SK-N-MC (cell line): ENCODE data around the gene EXOC3L4.
"Not testable (repeated sequence)": the region's sequence is repeated elsewhere in the genome, so short reads cannot be mapped to it uniquely, and the experiment has no call there.

Source experiments
- DNase-seq: peaks from one replicate; pipeline ENCODE4 v3.0.0-alpha.2; 2011; ENCODE audit warnings: low read depth, low spot score
- H3K27ac ChIP-seq: fragments of 200-600 bp; sonication (generic); 2 replicates; pipeline ENCODE4 v1.5.1; 2016; ENCODE audit warnings: mixed run types
- H3K36me3 ChIP-seq: fragments of 200-600 bp; sonication (generic); 2 replicates; pipeline ENCODE4 v1.6.1; 2017; ENCODE audit warnings: antibody characterized with exemption, low read length, mixed read lengths; ENCODE audit not compliant: insufficient read depth
- H3K4me3 ChIP-seq: fragments of 200-600 bp; sonication (generic); 2 replicates; pipeline ENCODE4 v1.5.1; 2016
- H3K9ac ChIP-seq: fragments of 200-600 bp; sonication (generic); 2 replicates; pipeline ENCODE4 v1.8.0; 2017; ENCODE audit warnings: mixed run types, mixed read lengths; ENCODE audit not compliant: insufficient read length
- H3K9me3 ChIP-seq: fragments of 200-600 bp; sonication (generic); 2 replicates; pipeline ENCODE4 v1.6.1; 2017; ENCODE audit warnings: low read depth, mild to moderate bottlenecking, antibody characterized with exemption, low read length, moderate library complexity, mixed read lengths
- EZH2 ChIP-seq: fragments of 200-600 bp; sonication (generic); IDR thresholded peaks from one replicate; pipeline ENCODE4 v1.6.1; 2017; ENCODE audit warnings: antibody characterized with exemption
- FOXP2 ChIP-seq: optimal IDR thresholded peaks from 2 replicates; pipeline ENCODE3; 2011; ENCODE audit warnings: mild to moderate bottlenecking, moderate library complexity; ENCODE audit not compliant: insufficient read depth; ENCODE audit errors: extremely low read length, control extremely low read depth
- POLR2AphosphoS5 ChIP-seq: IDR thresholded peaks from 2 replicates; pipeline ENCODE4 v1.6.1; 2012; ENCODE audit warnings: mild to moderate bottlenecking, low read depth, low read length, borderline replicate concordance

Gene EXOC3L4

DNA sequence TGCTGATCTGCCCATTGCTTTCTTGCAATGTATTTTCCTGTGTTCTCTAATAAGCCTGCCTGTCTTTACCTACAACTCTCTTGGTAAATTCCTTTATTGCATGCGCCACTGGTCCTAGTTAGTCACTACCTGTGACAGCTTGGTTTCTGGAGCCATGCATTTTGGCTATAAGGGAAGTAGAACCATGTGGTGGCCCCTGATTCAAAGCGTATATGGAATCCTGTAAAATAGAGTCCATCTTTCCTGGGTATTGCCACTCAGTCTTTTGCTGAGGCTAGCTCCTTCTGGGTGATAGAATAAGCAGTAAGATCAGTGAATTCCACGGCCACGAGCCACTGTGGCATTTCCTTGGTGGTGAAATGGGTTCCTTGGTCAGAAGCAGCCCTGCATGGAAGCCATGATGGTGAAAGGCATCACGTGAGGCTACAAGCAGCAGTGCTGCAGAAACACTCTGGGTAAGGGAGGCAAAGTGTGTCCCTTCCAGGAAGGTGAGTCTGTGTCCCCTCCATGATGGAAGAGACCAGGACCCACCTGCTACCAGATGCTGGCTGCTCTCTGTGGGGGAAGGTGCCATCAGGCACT, 48.3 kb downstream of the EXOC3L4 start:
- no peak overlapping the region for H3K4me3 ChIP-seq
- no peak for DNase-seq
- H3K9me3 ChIP-seq = no peaks in the 10 kb centered on the region
- no peak overlapping the region for H3K9ac ChIP-seq
- no peak overlapping the region for H3K27ac ChIP-seq
- H3K36me3 ChIP-seq = no peaks in the 10 kb centered on the region
- TF ChIP-seq FOXP2 = no peak
- TF ChIP-seq EZH2 = no peak
- no peak for TF ChIP-seq POLR2AphosphoS5

DNA sequence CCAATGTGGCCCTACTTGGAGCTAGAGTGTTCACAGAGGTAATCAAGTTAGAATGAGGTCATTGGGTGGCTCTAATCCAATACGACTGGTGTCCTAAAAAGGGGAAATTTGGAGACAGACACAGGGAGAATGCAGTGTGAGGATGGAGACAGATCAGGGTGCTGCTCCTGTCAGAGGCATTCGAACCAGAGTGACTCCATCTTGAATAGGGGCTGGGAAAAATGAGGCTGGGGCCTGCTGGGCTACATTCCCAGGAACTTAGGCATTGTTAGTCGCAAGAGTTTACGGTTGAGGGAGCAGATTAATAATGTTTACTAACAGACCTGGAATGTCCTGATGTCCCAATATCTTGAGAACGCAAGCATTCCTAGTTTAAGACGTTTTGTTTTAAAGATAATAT, 49.0 kb downstream of the EXOC3L4 start:
- Histone ChIP-seq H3K9ac (no peak overlapping the region), H3K4me3 (no peak overlapping the region), H3K27ac (no peak overlapping the region), H3K9me3 (no peaks in the 10 kb centered on the region), H3K36me3 (no peaks in the 10 kb centered on the region)
- TF ChIP-seq POLR2AphosphoS5 (no peak), EZH2 (no peak), FOXP2 (no peak)
- DNase-seq = no peak

DNA sequence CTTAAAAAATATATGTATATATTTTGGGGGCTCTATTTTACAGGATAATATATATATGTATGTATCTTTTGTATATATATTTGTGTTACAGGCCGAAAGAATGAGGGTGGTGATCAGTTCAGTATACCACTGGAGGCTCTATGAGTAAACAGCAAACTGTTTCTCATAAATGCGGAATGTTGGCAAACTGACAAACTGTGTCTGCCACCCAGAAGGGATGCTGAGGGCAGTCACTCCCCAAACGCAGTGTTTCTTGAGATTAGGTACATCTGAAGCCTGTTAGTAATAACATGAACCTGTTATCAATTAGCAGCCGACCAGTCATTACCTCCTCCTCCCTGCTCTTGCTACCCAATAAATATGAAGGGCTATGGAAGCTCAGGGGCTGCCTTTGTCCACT, 49.6 kb downstream of the EXOC3L4 start:
- Histone ChIP-seq H3K9ac (no peak overlapping the region), H3K27ac (no peak overlapping the region), H3K36me3 (no peaks in the 10 kb centered on the region), H3K4me3 (no peak overlapping the region), H3K9me3 (no peaks in the 10 kb centered on the region)
- DNase-seq = no peak
- TF ChIP-seq EZH2 (no peak), FOXP2 (no peak), POLR2AphosphoS5 (no peak)

DNA sequence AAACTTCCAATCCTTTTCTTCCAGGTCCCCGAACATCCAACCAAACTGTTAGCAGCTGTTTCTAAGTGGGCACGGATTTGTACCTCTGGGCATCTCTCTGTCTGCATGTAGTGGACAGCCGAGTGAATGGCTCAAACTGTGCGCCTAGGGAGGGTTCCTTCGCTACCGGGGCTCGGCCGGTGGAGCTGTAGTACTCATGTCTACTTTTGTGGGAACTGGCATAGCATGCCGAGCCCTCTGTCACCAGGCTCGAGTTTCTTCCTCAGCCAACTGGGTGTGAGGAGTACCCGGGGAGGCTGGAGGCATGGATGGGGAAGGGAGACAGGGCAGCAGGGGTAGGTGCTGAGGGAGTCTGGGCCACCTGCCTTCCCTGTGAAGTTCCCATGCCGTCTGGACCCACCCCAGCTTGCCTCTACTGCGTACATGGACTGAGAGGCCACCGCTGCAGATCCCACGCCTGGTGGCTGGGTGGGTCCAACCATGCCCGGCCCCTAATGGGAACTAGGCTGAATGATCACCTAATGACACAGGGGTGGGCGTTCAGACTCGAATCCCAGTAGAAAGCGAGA, 51.7 kb downstream of the EXOC3L4 start:
- Histone ChIP-seq H3K9ac (no peak overlapping the region), H3K4me3 (no peak overlapping the region), H3K9me3 (no peaks in the 10 kb centered on the region), H3K27ac (no peak overlapping the region), H3K36me3 (no peaks in the 10 kb centered on the region)
- no peak for TF ChIP-seq EZH2
- no peak for DNase-seq

DNA sequence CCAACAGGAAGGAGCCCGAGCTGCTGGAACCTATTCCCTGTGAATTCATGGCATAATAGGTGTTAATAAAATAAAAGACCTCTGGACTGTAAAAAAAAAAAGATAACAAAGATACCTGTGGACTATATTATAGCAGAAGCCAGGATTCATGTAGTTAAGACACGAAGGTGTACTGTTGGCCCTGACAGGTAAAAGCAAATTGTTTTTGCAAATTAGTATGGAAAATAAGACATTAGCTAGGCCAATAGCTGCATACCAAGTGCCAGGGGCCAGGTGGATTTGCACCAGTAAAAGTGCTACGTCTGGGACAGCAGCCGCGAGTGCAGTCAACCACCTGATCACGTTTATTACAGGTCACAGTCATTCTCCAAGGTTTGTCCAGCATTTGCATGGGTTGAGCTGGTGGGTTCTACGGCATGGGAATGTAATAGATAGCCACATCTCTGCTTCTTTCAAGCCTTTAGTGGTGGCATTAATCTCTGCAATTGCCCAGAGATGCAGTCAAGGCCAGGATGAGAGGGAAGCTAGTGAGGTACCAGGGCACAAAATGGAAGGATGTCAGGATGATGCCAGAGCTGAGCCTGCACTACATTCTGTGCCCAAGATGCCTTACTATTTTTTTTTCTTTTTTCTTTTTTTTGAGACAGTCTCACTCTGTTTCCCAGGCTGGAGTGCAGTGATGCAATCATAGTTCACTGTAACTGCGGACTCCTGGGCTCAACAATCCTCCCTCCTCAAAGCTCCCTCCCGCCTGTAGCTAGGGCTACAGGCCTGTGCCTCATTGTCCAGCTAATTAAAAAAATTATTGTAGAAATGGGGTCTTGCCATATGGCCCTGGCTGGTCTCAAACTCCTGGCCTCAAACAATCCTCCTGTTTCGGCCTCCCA, 55.1 kb downstream of the EXOC3L4 start:
- no peak for TF ChIP-seq POLR2AphosphoS5
- no peak for TF ChIP-seq EZH2
- TF ChIP-seq FOXP2 = no peak
- no peaks in the 10 kb centered on the region for H3K9me3 ChIP-seq
- no peak overlapping the region for H3K4me3 ChIP-seq
- H3K9ac ChIP-seq = no peak overlapping the region
- H3K36me3 ChIP-seq = no peaks in the 10 kb centered on the region
- DNase-seq = no peak
- no peak overlapping the region for H3K27ac ChIP-seq

DNA sequence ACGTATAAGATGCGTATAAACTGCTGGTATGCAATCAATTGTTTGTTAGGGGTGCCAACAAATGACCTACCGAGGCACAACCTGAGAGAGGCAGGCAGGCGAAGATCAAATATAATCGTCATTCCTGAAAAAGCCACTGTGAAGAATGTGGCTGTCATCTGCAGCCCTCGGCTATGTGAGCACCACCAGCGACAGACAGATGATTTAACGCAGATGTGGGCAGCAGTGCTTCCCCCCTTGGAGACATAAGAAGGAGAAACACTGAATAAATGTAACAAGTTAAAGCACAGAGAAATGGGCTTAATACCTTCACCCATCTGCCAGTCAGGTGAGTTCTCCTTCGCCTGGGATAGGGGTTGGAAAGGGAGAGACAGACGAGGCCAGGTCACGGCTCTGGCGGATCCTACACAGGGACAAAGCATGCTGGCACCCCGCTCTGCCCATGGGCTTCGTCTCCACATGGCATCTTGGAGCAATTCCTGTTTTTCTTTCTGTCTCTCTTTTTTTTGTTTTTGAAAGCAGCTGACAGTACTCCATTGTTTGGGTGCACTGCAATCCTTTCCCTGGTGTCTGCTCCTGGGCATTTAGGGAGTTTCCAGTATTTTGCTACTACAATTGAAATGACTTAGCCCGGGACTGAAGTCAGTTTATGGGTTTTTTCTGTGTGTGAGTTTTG, 56.9 kb downstream of the EXOC3L4 start:
- Histone ChIP-seq H3K9me3 (no peaks in the 10 kb centered on the region), H3K27ac (no peak overlapping the region), H3K36me3 (no peaks in the 10 kb centered on the region), H3K4me3 (no peak overlapping the region), H3K9ac (no peak overlapping the region)
- no peak for TF ChIP-seq FOXP2
- TF ChIP-seq EZH2 = no peak
- no peak for TF ChIP-seq POLR2AphosphoS5
- no peak for DNase-seq

DNA sequence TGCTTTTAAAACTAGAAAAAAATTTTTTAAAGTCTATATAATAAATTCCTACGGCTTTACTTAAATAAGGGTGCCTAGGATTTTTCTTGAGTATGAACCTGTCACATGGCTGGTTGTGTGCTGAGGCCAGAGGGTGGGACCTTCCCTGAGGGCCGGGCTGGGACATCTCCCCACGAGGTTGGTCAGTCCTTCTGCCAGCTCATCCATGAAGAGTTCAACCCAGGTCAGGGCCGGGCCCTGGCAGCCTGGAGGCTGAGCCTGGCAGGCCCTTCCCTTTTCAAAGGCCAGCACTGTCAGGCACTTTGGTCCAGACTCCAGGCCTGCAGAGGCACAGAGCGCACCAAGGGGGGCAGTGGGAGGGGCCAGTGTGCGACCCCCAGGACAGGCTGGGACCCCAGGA, 60.5 kb downstream of the EXOC3L4 start:
- DNase-seq = no peak
- Histone ChIP-seq H3K9me3 (no peaks in the 10 kb centered on the region), H3K4me3 (no peak overlapping the region), H3K9ac (no peak overlapping the region), H3K36me3 (no peaks in the 10 kb centered on the region), H3K27ac (no peak overlapping the region)
- TF ChIP-seq POLR2AphosphoS5 = no peak
- no peak for TF ChIP-seq EZH2
- TF ChIP-seq FOXP2 = no peak

DNA sequence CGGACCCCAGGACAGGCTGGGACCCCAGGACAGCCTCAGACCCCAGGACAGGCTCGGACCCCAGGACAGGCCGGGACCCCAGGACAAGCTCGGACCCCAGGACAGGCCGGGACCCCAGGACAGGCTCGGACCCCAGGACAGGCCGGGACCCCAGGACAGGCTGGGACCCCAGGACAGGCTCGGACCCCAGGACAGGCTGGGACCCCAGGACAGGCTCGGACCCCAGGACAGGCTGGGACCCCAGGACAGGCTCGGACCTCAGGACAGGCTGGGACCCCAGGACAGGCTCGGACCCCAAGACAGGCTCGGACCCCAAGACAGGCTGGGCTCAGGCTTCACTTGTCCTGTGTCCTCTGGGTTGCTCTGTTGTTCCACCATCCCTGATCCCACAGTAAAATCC, 60.9 kb downstream of the EXOC3L4 start:
- H3K27ac ChIP-seq, H3K4me3 ChIP-seq, H3K9ac ChIP-seq, H3K9me3 ChIP-seq, DNase-seq, H3K36me3 ChIP-seq: not testable (repeated sequence)
